ENCODE measurements around the gene TBC1D30.
"Not testable (repeated sequence)": the region's sequence is repeated elsewhere in the genome, so short reads cannot be mapped to it uniquely, and the experiment has no call there.

The TBC1D30 gene

DNA sequence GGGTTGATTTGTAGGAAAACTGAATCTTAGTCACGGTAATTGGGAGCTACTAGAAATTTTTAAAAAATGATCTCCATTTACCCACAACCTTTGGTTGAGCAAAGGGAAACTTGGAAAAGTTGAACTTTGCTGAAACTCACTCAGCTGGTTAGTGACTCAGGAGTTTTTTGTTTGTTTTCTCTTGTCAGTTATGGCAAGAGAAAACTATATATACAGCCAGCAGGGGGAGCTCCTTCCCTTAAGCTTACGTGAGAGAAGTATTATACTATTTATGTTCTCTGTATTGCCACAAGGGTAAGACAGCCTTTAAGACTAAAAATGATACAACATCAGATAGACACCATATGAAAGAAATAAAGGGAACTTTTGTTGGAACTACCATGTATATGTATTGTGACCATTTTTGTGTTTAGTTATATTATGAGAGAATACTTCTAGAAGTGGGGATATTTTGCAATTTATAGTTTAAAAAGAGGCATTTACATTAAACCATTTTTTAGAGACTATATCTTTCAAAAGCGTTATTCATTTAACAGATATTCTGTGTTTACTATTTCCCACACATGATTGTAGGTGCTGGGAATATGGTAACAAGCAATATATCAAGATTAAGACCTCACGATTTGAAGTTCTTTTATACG, 28.1 kb upstream of the TBC1D30 start:
- no peak overlapping the region for H3K4me3 ChIP-seq (ENCODE audit: low read length)
- TF ChIP-seq, protein P1, sequence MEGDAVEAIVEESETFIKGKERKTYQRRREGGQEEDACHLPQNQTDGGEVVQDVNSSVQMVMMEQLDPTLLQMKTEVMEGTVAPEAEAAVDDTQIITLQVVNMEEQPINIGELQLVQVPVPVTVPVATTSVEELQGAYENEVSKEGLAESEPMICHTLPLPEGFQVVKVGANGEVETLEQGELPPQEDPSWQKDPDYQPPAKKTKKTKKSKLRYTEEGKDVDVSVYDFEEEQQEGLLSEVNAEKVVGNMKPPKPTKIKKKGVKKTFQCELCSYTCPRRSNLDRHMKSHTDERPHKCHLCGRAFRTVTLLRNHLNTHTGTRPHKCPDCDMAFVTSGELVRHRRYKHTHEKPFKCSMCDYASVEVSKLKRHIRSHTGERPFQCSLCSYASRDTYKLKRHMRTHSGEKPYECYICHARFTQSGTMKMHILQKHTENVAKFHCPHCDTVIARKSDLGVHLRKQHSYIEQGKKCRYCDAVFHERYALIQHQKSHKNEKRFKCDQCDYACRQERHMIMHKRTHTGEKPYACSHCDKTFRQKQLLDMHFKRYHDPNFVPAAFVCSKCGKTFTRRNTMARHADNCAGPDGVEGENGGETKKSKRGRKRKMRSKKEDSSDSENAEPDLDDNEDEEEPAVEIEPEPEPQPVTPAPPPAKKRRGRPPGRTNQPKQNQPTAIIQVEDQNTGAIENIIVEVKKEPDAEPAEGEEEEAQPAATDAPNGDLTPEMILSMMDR (IDR thresholded peaks at IDR 0.05; ENCODE audit: insufficient read depth, low read depth, low read length, missing control alignments) = peak; percentile 78
- peak; percentile 96 for DNase-seq (ENCODE audit: low read depth)

DNA sequence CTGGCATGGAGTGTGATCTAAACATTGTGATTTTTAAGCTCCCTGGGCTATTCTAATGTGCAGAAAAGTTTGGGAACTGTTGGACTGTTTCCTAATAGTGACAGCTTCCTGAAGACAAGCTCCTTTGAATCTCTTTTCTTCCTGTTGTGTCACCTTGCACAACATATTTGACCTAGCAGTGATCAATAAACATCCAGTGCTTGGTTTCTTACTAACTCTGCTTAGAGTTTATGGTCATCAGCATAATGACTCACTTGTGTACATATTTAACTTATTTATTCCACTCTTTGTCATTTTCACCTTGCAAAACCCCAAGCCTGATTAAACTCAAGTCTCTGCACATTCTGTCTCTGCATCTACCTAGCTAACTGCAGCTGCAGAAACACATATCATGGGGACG, 27.3 kb upstream of the TBC1D30 start:
- TF ChIP-seq, protein P1 (IDR thresholded peaks at IDR 0.05; ENCODE audit: insufficient read depth, low read depth, low read length, missing control alignments) = no peak
- no peak overlapping the region for H3K4me3 ChIP-seq (ENCODE audit: low read length)
- peak; percentile 34 for DNase-seq (ENCODE audit: low read depth)

DNA sequence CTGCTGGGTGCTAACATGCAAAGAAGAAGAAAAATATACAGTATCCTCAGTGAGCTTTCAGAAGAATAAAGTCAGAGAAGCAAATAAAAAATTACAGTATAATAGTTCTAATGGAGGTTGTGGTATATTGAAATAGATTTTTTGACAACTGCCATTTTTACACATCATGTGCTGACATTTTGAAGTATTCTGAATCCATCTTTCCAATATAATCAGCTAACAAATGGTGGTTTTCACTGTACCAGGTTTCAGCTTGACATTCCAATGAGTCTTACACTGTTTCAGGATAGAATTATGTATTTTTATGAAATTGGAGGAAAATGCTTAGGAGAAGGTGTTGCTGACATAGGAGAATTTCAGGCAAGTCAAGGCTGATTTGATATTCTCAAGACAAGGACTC, 26.3 kb upstream of the TBC1D30 start:
- DNase-seq (ENCODE audit: low read depth) = no peak
- no peak overlapping the region for H3K4me3 ChIP-seq (ENCODE audit: low read length)
- TF ChIP-seq, protein P1 (IDR thresholded peaks at IDR 0.05; ENCODE audit: insufficient read depth, low read depth, low read length, missing control alignments) = no peak

DNA sequence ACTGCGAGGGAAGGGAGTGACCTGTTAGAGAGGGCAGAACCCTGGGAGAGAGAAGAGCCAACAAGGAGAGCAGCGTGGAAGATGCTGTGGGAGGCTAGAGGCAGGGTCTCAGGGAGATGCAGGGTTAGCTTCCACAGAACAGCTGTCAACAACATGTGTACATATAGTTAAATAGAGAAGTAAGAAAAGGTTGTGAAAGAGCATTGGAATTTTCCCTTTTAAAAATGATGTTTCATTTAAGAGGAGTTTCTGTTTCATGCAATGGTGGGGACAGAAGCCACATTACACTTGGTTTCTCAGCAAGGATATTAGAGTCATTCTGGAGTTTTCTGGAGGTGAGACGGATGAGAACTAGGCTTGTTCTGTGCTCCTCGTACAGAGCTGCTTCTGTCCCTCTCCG, 23.8 kb upstream of the TBC1D30 start:
- TF ChIP-seq, protein P1 (IDR thresholded peaks at IDR 0.05; ENCODE audit: insufficient read depth, low read depth, low read length, missing control alignments) = no peak
- H3K4me3 ChIP-seq (ENCODE audit: low read length) = no peak overlapping the region
- DNase-seq (ENCODE audit: low read depth) = no peak

DNA sequence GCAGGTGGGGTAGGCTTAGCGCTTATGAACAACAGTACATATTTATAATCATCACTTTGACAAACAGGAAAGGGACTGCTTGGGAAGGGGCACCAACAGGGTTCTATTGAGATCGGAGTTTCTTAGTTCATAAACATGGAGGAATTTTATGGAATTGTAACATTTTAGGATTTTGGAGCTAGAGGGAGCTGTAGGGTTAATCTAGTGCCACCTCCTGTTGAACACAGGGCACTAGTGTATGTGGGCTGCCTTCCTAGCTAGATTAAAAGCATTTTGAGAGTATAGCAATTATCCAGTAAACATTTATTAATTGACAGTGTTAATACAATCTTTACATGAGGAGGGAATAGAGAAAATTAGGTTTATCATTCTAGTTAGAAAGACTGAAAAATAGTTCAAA, 23.1 kb upstream of the TBC1D30 start:
- H3K4me3 ChIP-seq (ENCODE audit: low read length) = no peak overlapping the region
- TF ChIP-seq, protein P1 (IDR thresholded peaks at IDR 0.05; ENCODE audit: insufficient read depth, low read depth, low read length, missing control alignments) = peak; percentile 39
- DNase-seq (ENCODE audit: low read depth) = no peak

DNA sequence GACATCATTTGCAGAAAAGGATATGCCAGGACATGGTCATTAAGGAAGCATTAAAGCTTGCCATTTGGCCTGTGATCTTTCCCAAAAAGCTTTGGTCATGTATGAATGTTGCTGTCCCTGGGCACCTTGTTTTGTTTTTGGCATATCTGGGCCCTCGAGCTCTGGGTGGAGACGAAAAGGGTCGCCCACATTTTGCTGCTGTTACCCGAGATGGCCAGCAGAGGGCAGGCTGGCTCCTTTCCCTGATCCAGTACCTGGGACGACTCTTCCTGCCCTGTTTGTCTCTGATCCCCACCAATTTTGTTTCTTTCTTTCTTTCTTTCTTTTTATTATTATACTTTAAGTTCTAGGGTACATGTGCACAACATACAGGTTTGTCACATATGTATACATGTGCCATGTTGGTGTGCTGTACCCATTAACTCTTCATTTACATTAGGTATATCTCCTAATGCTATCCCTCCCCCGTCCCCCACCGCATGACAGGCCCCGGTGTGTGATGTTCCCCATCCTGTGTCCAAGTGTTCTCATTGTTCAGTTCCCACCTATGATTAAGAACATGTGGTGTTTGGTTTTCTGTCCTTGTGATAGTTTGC, 22.2 kb upstream of the TBC1D30 start:
- DNase-seq (ENCODE audit: low read depth) = peak; percentile 39
- TF ChIP-seq, protein P1 (IDR thresholded peaks at IDR 0.05; ENCODE audit: insufficient read depth, low read depth, low read length, missing control alignments) = peak; percentile 90
- not testable (repeated sequence) for H3K4me3 ChIP-seq (ENCODE audit: low read length)

DNA sequence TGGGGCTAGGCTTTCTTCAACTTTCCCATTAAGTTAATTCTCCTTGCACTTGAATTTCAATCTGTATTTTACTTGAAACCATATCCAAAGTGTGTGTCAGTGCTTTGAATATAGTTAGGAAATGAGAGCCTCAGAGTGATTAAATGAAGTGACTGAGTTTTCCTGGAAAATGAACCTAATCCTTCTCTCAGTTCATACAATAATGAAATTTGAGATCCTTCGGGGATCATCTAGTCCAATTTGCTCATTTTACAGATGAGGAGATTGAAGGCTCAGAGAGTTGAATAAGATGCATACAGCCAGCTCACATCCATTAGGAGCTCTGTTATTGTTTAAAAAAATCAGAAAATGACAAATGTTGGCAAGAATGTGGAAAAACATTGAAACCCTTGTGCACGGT, 18.3 kb upstream of the TBC1D30 start:
- TF ChIP-seq, protein P1 (IDR thresholded peaks at IDR 0.05; ENCODE audit: insufficient read depth, low read depth, low read length, missing control alignments) = no peak
- H3K4me3 ChIP-seq (ENCODE audit: low read length) = no peak overlapping the region

More for the DNA sequence above, 18.3 kb upstream of the TBC1D30 start:
- no peak for DNase-seq (ENCODE audit: low read depth)

Data from epithelial cell of esophagus (primary cell).